Measurements from ENCODE around the gene KANK3.
A peak's percentile ranks its signal among the peaks of the same experiment; 100 is the strongest.
"Not testable (repeated sequence)": the region's sequence is repeated elsewhere in the genome, so short reads cannot be mapped to it uniquely, and the experiment has no call there.

The KANK3 gene

GRCh38 chr19:8336660-8337059 is 6.4 kb downstream of the KANK3 start:
- no peak for DNase-seq

- no peak for DNase-seq
Observed at GRCh38 chr19:8336072-8336569, 6.9 kb downstream of the KANK3 start.

- DNase-seq = peak in 1 of 2 donors; percentile 28
Observed at GRCh38 chr19:8335343-8336071, 7.6 kb downstream of the KANK3 start.

GRCh38 chr19:8334458-8335342 is 8.4 kb downstream of the KANK3 start:
- DNase-seq = peak in 1 of 2 donors; percentile 20

GRCh38 chr19:8333767-8334457 is 9.2 kb downstream of the KANK3 start:
- DNase-seq = no peak

GRCh38 chr19:8332976-8333766 is 9.9 kb downstream of the KANK3 start:
- no peak for DNase-seq

GRCh38 chr19:8331263-8331845 is 11.7 kb downstream of the KANK3 start:
- no peak for DNase-seq

- DNase-seq = no peak
Observed at GRCh38 chr19:8329996-8330395, 13.1 kb downstream of the KANK3 start.

- DNase-seq = no peak
Observed at GRCh38 chr19:8325454-8325853, 17.6 kb downstream of the KANK3 start.

- DNase-seq = no peak
Observed at GRCh38 chr19:8324186-8325050, 18.6 kb downstream of the KANK3 start.

GRCh38 chr19:8323781-8324185 is 19.3 kb downstream of the KANK3 start:
- no peak for DNase-seq

- DNase-seq = no peak
Observed at GRCh38 chr19:8322638-8322997, 20.4 kb downstream of the KANK3 start.

GRCh38 chr19:8321986-8322637 is 20.9 kb downstream of the KANK3 start:
- no peak for DNase-seq

GRCh38 chr19:8321067-8321985 is 21.7 kb downstream of the KANK3 start, which contains the start of the genes NDUFA7 and RPS28:
Gene NDUFA7, minus strand, starts transcription at chr19:8321375. Its CDS starts 17 bp downstream, at chr19:8321358.
Gene RPS28, plus strand, starts transcription at chr19:8321496. Its CDS starts 35 bp downstream, at chr19:8321531.
- DNase-seq = peak; percentile 96 to 98

GRCh38 chr19:8320564-8321066 is 22.4 kb downstream of the KANK3 start:
- no peak for DNase-seq

GRCh38 chr19:8319807-8320520 is 23.1 kb downstream of the KANK3 start:
- no peak for DNase-seq

GRCh38 chr19:8318835-8319234 is 24.2 kb downstream of the KANK3 start:
- DNase-seq = not testable (repeated sequence)
